Activated CD4-positive, alpha-beta T cell treated with anti-CD3 and anti-CD28 coated beads for 24 hours (primary cell): ENCODE results near the gene PDK3.

Experiments used
- DNase-seq, 2 donors: peaks; one replicate each; pipeline ENCODE4 v3.0.0-alpha.2; 2020; ENCODE audit warnings: low read depth in 2 of 2

PDK3 gene

GRCh38 chrX:24553011-24553410 is 87.9 kb downstream of the PDK3 start:
- no peak for DNase-seq

- no peak for DNase-seq
Measured at GRCh38 chrX:24561121-24561520, 96.0 kb downstream of the PDK3 start.

- no peak for DNase-seq
Measured at GRCh38 chrX:24563291-24564010, 98.4 kb downstream of the PDK3 start.

GRCh38 chrX:24566240-24566639 is 101.2 kb downstream of the PDK3 start:
- no peak for DNase-seq

- no peak for DNase-seq
Measured at GRCh38 chrX:24567169-24567568, 102.1 kb downstream of the PDK3 start.

- DNase-seq: no peak
Measured at GRCh38 chrX:24574743-24575142, 109.7 kb downstream of the PDK3 start.

GRCh38 chrX:24575496-24575895 is 110.4 kb downstream of the PDK3 start:
- no peak for DNase-seq

- no peak for DNase-seq
Measured at GRCh38 chrX:24577091-24577490, 112.0 kb downstream of the PDK3 start.
